Nephron progenitor cell (in vitro differentiated cells): ENCODE results near the gene THAP2.
A peak's percentile ranks its signal among the peaks of the same experiment; 100 is the strongest.

Source experiments
- DNase-seq: peaks from one replicate; pipeline ENCODE4 v3.0.0; 2021
- H3K27ac Mint-ChIP-seq: 2 replicates; pipeline ENCODE4 v1.8.0; 2021; ENCODE audit warnings: mild to moderate bottlenecking, moderate library complexity, mixed read lengths
- H3K27me3 Mint-ChIP-seq: 2 replicates; pipeline ENCODE4 v1.8.0; 2021; ENCODE audit warnings: mild to moderate bottlenecking, low read depth, mixed read lengths; ENCODE audit not compliant: poor library complexity
- H3K36me3 Mint-ChIP-seq: 2 replicates; pipeline ENCODE4 v1.8.0; 2021; ENCODE audit warnings: low read depth, mixed read lengths
- H3K4me1 Mint-ChIP-seq: 2 replicates; pipeline ENCODE4 v1.8.0; 2021; ENCODE audit warnings: mixed read lengths
- H3K4me3 Mint-ChIP-seq: 2 replicates; pipeline ENCODE4 v1.8.0; 2021; ENCODE audit warnings: mild to moderate bottlenecking, moderate library complexity, mixed read lengths
- H3K9me3 Mint-ChIP-seq: 2 replicates; pipeline ENCODE4 v1.8.0; 2021; ENCODE audit warnings: mild to moderate bottlenecking, moderate library complexity, mixed read lengths
- CTCF ChIP-seq: fragments of 200-600 bp; sonication (generic); IDR thresholded peaks from 2 replicates; pipeline ENCODE4 v1.5.0; 2021; ENCODE audit warnings: antibody characterized with exemption

THAP2 gene

GRCh38 chr12:71671816-71672215, 7.7 kb downstream of the THAP2 start:
- TF ChIP-seq CTCF, result no peak
- Mint-ChIP-seq H3K4me1 (peaks cover 17% of the 10 kb centered on the region), H3K27ac (no peak overlapping the region), H3K36me3 (peaks cover 12% of the 10 kb centered on the region), H3K27me3 (no peaks in the 10 kb centered on the region), H3K4me3 (no peak overlapping the region), H3K9me3 (no peaks in the 10 kb centered on the region)
- no peak for DNase-seq

GRCh38 chr12:71682466-71682865, 18.4 kb downstream of the THAP2 start:
- Mint-ChIP-seq H3K9me3 (no peaks in the 10 kb centered on the region), H3K27me3 (no peaks in the 10 kb centered on the region), H3K4me1 (peaks cover 10% of the 10 kb centered on the region), H3K36me3 (no peaks in the 10 kb centered on the region), H3K27ac (peak overlapping the region; percentile 13), H3K4me3 (no peak overlapping the region)
- TF ChIP-seq CTCF, result no peak
- no peak for DNase-seq

- TF ChIP-seq CTCF, result no peak
These were observed 19.5 kb downstream of the THAP2 start for GRCh38 chr12:71683633-71684032.

GRCh38 chr12:71684081-71684480, 20.0 kb downstream of the THAP2 start:
- H3K9me3 Mint-ChIP-seq, result no peaks in the 10 kb centered on the region
- H3K27ac Mint-ChIP-seq, result no peak overlapping the region
- H3K4me1 Mint-ChIP-seq, result peaks cover 26% of the 10 kb centered on the region
- no peaks in the 10 kb centered on the region for H3K36me3 Mint-ChIP-seq
- no peak for DNase-seq
- no peak overlapping the region for H3K4me3 Mint-ChIP-seq
- no peaks in the 10 kb centered on the region for H3K27me3 Mint-ChIP-seq
- TF ChIP-seq CTCF, result no peak

More at GRCh38 chr12:71683633-71684032, 19.5 kb downstream of the THAP2 start:
- H3K27me3 Mint-ChIP-seq, result no peaks in the 10 kb centered on the region
- no peaks in the 10 kb centered on the region for H3K36me3 Mint-ChIP-seq
- H3K4me3 Mint-ChIP-seq, result no peak overlapping the region
- peaks cover 22% of the 10 kb centered on the region for H3K4me1 Mint-ChIP-seq
- no peaks in the 10 kb centered on the region for H3K9me3 Mint-ChIP-seq
- no peak for DNase-seq
- no peak overlapping the region for H3K27ac Mint-ChIP-seq

- Mint-ChIP-seq H3K4me3 (peak overlapping the region; percentile 94), H3K9me3 (no peaks in the 10 kb centered on the region), H3K36me3 (no peaks in the 10 kb centered on the region), H3K27me3 (no peaks in the 10 kb centered on the region), H3K4me1 (peaks cover 32% of the 10 kb centered on the region), H3K27ac (no peak overlapping the region)
- no peak for TF ChIP-seq CTCF
- no peak for DNase-seq
These were observed 21.3 kb downstream of the THAP2 start for GRCh38 chr12:71685312-71685906.

GRCh38 chr12:71685914-71686657, 22.0 kb downstream of the THAP2 start, which contains the start of gene TMEM19:
Gene TMEM19 (plus strand): TSS chr12:71686082. CDS start chr12:71686681, 599 bp downstream.
- Mint-ChIP-seq H3K36me3 (no peaks in the 10 kb centered on the region), H3K4me1 (peaks cover 32% of the 10 kb centered on the region)
- DNase-seq, result peak; percentile 87

More at GRCh38 chr12:71685914-71686657, 22.0 kb downstream of the THAP2 start, which contains the start of gene TMEM19:
- H3K4me3 Mint-ChIP-seq, result peak within 1 kb of the TSS; percentile 94
- no peak for TF ChIP-seq CTCF
- no peaks in the 10 kb centered on the region for H3K27me3 Mint-ChIP-seq
- H3K27ac Mint-ChIP-seq, result peak within 1 kb of the TSS; percentile 40
- no peaks in the 10 kb centered on the region for H3K9me3 Mint-ChIP-seq
